Measurements from ENCODE around the gene USP17L30. TPM values are rescaled to one million over a fixed set of nuclear protein-coding genes. Genes with fewer than 3 reads are reported as not detected.
"Not testable (repeated sequence)": the region's sequence is repeated elsewhere in the genome, so short reads cannot be mapped to it uniquely, and the experiment has no call there.

USP17L30 gene, protein sequence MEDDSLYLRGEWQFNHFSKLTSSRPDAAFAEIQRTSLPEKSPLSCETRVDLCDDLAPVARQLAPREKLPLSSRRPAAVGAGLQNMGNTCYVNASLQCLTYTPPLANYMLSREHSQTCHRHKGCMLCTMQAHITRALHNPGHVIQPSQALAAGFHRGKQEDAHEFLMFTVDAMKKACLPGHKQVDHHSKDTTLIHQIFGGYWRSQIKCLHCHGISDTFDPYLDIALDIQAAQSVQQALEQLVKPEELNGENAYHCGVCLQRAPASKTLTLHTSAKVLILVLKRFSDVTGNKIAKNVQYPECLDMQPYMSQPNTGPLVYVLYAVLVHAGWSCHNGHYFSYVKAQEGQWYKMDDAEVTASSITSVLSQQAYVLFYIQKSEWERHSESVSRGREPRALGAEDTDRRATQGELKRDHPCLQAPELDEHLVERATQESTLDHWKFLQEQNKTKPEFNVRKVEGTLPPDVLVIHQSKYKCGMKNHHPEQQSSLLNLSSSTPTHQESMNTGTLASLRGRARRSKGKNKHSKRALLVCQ
- polyA plus RNA-seq (ENCODE audit: insufficient read length in 3 of 3) = not detected

DNA sequence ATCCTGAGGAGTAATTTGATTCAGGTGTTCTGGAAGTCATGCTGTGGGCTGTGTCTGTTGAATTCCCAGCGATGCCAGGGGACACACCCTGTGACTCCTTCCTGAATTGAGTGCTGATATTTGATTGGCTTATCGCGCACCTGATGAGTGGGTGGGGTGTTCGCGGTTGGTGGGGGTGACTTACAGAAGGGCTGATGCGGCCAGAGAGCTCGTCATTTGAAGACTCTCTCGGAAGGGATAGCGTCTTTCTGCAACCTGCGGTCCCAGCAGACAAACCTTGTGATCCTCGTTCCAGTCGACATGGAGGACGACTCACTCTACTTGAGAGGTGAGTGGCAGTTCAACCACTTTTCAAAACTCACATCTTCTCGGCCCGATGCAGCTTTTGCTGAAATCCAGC is at the start of gene USP17L30:
Gene USP17L30, plus strand, starts transcription at position 301 of the 400 bp plus-strand sequence. Its CDS starts 0 bp downstream, at position 301.
- not testable (repeated sequence) for DNase-seq (ENCODE audit: low read depth in 3 of 3, low spot score in 2 of 3)

DNA sequence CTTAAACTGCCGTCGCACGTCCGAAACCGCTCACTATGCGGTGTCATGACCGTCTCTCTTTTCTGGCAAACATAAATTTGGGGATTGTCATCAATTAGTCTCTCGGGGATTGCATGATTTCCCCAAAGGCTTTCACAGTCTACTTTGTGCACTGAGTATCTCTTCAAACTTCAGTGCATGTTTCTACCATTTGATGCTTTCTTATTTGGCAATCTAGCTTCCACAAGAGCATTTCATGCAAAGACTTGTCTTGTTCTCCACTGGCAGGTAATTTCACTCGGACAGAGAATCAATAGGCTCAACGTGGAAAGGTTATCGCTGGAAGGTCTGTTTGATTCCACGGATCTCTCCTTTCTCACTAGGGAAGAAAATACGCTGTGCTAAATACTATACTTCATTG is 38.7 kb upstream of the USP17L30 start:
- not testable (repeated sequence) for DNase-seq (ENCODE audit: low read depth in 3 of 3, low spot score in 2 of 3)

DNA sequence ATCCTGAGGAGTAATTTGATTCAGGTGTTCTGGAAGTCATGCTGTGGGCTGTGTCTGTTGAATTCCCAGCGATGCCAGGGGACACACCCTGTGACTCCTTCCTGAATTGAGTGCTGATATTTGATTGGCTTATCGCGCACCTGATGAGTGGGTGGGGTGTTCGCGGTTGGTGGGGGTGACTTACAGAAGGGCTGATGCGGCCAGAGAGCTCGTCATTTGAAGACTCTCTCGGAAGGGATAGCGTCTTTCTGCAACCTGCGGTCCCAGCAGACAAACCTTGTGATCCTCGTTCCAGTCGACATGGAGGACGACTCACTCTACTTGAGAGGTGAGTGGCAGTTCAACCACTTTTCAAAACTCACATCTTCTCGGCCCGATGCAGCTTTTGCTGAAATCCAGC is 38.1 kb upstream of the USP17L30 start, which contains the start of gene USP17L24:
Gene USP17L24, plus strand, starts transcription at position 301 of the 400 bp plus-strand sequence. Its CDS starts 0 bp downstream, at position 301.
- not testable (repeated sequence) for DNase-seq (ENCODE audit: low read depth in 3 of 3, low spot score in 2 of 3)

DNA sequence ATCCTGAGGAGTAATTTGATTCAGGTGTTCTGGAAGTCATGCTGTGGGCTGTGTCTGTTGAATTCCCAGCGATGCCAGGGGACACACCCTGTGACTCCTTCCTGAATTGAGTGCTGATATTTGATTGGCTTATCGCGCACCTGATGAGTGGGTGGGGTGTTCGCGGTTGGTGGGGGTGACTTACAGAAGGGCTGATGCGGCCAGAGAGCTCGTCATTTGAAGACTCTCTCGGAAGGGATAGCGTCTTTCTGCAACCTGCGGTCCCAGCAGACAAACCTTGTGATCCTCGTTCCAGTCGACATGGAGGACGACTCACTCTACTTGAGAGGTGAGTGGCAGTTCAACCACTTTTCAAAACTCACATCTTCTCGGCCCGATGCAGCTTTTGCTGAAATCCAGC is 33.3 kb upstream of the USP17L30 start, which contains the start of gene USP17L25:
Gene USP17L25, plus strand, starts transcription at position 301 of the 400 bp plus-strand sequence. Its CDS starts 0 bp downstream, at position 301.
- DNase-seq (ENCODE audit: low read depth in 3 of 3, low spot score in 2 of 3) = not testable (repeated sequence)

DNA sequence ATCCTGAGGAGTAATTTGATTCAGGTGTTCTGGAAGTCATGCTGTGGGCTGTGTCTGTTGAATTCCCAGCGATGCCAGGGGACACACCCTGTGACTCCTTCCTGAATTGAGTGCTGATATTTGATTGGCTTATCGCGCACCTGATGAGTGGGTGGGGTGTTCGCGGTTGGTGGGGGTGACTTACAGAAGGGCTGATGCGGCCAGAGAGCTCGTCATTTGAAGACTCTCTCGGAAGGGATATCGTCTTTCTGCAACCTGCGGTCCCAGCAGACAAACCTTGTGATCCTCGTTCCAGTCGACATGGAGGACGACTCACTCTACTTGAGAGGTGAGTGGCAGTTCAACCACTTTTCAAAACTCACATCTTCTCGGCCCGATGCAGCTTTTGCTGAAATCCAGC is 28.6 kb upstream of the USP17L30 start, which contains the start of gene USP17L26:
Gene USP17L26, plus strand, starts transcription at position 301 of the 400 bp plus-strand sequence. Its CDS starts 0 bp downstream, at position 301.
- DNase-seq (ENCODE audit: low read depth in 3 of 3, low spot score in 2 of 3) = not testable (repeated sequence)

DNA sequence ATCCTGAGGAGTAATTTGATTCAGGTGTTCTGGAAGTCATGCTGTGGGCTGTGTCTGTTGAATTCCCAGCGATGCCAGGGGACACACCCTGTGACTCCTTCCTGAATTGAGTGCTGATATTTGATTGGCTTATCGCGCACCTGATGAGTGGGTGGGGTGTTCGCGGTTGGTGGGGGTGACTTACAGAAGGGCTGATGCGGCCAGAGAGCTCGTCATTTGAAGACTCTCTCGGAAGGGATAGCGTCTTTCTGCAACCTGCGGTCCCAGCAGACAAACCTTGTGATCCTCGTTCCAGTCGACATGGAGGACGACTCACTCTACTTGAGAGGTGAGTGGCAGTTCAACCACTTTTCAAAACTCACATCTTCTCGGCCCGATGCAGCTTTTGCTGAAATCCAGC is 23.8 kb upstream of the USP17L30 start, which contains the start of gene USP17L5:
Gene USP17L5, plus strand, starts transcription at position 301 of the 400 bp plus-strand sequence. Its CDS starts 0 bp downstream, at position 301.
- DNase-seq (ENCODE audit: low read depth in 3 of 3, low spot score in 2 of 3) = not testable (repeated sequence)

DNA sequence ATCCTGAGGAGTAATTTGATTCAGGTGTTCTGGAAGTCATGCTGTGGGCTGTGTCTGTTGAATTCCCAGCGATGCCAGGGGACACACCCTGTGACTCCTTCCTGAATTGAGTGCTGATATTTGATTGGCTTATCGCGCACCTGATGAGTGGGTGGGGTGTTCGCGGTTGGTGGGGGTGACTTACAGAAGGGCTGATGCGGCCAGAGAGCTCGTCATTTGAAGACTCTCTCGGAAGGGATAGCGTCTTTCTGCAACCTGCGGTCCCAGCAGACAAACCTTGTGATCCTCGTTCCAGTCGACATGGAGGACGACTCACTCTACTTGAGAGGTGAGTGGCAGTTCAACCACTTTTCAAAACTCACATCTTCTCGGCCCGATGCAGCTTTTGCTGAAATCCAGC is 19.1 kb upstream of the USP17L30 start, which contains the start of gene USP17L27:
Gene USP17L27, plus strand, starts transcription at position 301 of the 400 bp plus-strand sequence. Its CDS starts 0 bp downstream, at position 301.
- not testable (repeated sequence) for DNase-seq (ENCODE audit: low read depth in 3 of 3, low spot score in 2 of 3)

DNA sequence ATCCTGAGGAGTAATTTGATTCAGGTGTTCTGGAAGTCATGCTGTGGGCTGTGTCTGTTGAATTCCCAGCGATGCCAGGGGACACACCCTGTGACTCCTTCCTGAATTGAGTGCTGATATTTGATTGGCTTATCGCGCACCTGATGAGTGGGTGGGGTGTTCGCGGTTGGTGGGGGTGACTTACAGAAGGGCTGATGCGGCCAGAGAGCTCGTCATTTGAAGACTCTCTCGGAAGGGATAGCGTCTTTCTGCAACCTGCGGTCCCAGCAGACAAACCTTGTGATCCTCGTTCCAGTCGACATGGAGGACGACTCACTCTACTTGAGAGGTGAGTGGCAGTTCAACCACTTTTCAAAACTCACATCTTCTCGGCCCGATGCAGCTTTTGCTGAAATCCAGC is 14.3 kb upstream of the USP17L30 start, which contains the start of gene USP17L28:
Gene USP17L28, plus strand, starts transcription at position 301 of the 400 bp plus-strand sequence. Its CDS starts 0 bp downstream, at position 301.
- not testable (repeated sequence) for DNase-seq (ENCODE audit: low read depth in 3 of 3, low spot score in 2 of 3)

DNA sequence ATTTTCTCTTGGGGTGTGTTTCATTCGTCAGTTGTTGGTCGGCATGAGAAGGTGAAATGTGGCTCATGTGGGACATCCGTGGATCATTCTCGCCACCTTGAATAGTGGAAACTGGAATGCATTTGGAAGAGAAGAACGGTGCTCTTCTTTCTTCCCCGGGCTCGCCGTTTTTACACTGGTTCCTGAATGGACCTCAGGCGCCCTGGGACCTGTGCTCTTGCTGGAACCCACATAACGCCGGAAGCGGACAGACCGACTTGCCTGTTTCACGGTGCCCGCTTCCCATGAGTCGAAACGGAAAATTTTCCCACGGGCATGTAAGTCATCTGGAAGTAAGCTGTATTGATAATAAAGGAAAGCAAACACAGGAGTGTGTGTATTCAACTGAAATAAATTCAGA is 12.1 kb upstream of the USP17L30 start:
- DNase-seq (ENCODE audit: low read depth in 3 of 3, low spot score in 2 of 3) = not testable (repeated sequence)

DNA sequence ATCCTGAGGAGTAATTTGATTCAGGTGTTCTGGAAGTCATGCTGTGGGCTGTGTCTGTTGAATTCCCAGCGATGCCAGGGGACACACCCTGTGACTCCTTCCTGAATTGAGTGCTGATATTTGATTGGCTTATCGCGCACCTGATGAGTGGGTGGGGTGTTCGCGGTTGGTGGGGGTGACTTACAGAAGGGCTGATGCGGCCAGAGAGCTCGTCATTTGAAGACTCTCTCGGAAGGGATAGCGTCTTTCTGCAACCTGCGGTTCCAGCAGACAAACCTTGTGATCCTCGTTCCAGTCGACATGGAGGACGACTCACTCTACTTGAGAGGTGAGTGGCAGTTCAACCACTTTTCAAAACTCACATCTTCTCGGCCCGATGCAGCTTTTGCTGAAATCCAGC is 9.6 kb upstream of the USP17L30 start, which contains the start of gene USP17L29:
Gene USP17L29, plus strand, starts transcription at position 301 of the 400 bp plus-strand sequence. Its CDS starts 0 bp downstream, at position 301.
- DNase-seq (ENCODE audit: low read depth in 3 of 3, low spot score in 2 of 3) = not testable (repeated sequence)

DNA sequence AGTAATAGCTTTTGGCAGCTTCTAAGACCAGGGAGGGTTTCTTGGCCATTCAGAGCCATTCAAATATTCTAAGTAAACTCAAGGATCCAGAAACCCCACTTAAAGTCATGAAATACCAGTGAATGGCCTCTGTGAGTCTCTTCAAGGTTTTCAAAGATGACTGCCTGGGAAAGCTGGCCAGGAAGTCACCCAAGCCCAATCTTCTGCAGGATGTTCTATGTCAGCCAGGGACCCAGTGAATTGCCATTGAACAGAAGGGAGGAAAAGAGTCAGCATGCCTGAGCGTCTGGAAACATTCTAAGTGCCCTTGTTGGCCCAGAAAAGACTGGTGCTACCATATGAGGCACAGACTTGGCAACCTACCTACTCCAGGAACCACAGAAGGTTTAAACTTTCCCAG is 17.0 kb downstream of the USP17L30 start:
- not testable (repeated sequence) for DNase-seq (ENCODE audit: low read depth in 3 of 3, low spot score in 2 of 3)

DNA sequence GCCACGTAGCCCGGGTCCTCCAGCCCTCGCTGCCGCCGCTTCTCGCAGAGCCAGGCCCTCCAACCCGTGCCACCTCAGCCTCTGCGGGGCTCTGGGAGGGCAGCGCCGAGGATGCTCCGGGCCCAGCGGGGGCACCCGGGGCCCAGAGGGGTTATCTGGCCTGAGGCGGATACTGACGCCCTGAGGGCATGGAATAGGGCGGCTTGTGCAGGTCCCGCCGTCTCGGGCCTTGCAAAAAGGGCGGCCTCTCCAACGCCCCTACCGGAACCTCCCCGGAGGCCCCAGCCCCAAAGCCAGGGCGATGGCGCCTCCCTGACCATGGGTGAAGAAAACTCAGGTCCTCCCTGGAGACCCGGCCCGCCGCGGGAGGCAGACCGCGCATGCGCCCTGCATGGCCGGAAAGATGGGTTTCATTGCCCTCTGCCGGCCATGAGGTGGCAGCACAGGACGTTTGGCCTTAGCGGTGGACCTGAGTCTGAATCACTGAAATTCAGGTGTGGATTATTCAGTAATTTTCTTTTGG is 18.1 kb downstream of the USP17L30 start:
- DNase-seq (ENCODE audit: low read depth in 3 of 3, low spot score in 2 of 3) = peak in 2 of 3 donors; percentile 3 to 12

DNA sequence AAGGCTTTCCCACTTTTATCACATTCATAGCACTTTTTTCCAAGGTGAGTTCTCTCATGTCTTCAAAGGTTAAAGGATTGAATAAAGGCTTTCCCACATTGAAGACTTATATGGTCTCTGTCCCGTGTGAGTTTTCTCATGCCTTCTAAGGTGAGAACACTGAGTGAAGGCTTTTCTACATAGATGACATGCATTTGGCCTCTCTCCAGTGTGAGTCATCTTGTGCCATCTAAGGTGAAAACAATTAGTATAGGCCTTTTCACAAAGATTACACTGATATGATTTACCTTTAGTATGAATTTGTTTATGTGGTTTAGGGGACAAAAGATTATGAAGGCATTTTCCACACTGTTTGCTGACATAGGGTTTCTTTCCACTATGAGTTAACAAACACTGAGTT is 21.2 kb downstream of the USP17L30 start:
- DNase-seq (ENCODE audit: low read depth in 3 of 3, low spot score in 2 of 3) = no peak

DNA sequence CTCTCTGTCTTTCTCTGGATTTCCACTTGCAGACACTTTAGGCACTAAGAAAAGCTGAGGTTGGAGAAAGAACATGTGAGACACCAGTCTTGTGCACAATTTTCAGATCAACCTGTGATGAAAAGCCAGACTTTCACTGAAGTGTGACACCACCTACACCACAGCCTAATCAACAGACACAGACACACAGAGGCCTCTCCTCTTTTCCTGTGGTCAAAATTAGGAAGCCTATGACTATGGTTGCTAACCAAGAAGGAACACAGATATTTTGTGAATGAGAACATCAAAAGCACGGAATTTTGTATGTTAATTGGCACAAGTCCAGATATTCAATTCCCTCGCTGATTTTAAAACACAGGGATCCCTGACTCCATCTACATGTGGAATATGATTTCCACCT is 26.1 kb downstream of the USP17L30 start:
- not testable (repeated sequence) for DNase-seq (ENCODE audit: low read depth in 3 of 3, low spot score in 2 of 3)

DNA sequence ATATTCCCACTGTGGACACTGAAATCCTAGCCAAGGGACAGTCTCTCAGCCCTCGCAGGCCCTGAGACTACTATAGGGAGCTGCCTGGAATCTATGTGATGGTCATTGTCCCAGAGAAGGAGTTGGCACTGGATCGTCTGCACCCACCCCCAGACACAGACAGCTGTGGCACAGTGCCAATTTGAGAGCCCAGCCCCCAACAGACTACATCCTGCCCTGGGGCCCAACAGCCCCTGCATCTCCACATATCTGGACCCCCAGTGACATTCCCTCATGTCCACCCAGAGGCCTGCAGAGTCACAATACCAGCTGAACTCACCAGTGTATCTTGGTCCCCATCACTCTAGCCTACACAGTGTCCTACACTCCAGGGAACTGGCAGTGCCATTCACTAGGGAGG is 42.8 kb downstream of the USP17L30 start:
- not testable (repeated sequence) for DNase-seq (ENCODE audit: low read depth in 3 of 3, low spot score in 2 of 3)

DNA sequence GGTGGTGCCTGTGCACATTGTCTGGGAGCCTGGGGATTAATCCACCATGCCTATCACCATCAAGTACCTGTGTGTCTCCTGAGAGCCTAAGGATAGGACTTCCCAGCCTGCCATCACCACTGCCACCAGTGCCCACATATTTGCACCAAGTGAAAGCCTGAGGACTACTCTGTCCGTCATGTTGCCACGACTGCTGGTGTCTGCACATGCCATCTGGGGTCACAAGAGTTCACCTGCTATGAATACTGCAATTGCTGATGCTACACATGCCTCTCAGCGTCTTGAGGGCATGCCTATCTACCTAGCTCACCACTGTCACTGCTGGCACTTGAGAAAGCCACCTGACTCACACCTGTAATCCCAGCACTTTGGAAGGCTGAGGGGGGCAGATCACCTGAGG is 43.6 kb downstream of the USP17L30 start:
- DNase-seq (ENCODE audit: low read depth in 3 of 3, low spot score in 2 of 3) = not testable (repeated sequence)

DNA sequence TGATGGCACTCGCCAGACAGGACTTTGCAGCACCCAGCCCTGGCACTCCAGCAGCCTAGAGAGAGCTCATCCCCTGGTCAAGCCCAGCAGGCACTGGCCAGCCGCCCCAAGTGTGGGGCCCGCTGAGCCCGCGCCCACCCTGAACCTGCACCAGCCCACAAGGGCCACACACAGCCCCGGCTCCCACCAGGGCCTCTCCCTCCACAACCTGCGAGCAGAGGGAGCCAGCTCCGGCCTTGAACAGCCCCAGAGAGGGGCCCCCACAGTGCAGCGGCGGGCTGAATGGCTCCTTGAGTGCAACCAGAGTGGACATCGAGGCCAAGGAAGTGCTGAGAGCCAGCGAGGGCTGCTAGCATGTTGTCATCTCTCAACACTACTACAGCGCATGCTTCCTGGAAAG is 46.9 kb downstream of the USP17L30 start:
- DNase-seq (ENCODE audit: low read depth in 3 of 3, low spot score in 2 of 3) = no peak
